Vagina (tissue), 2 donors: Measurements from ENCODE around the gene PACRG. TPM values are rescaled to one million over a fixed set of nuclear protein-coding genes. Genes with fewer than 3 reads are reported as not detected.

Experiments used
- DNase-seq, 2 donors: peaks; one replicate each; pipeline ENCODE4 v3.0.0-alpha.2; 2017; ENCODE audit errors: extremely low spot score in 2 of 2
- H3K27ac ChIP-seq: fragments of 200-600 bp; sonication (generic); one replicate; pipeline ENCODE4 v1.5.1; 2019
- H3K27me3 ChIP-seq: fragments of 200-600 bp; sonication (generic); one replicate; pipeline ENCODE4 v1.5.1; 2019
- H3K36me3 ChIP-seq, 2 donors: fragments of 200-600 bp; sonication (generic); one replicate each; pipeline ENCODE4 v1.5.1; 2017 to 2019
- H3K4me1 ChIP-seq: fragments of 200-600 bp; sonication (generic); one replicate; pipeline ENCODE4 v1.5.1; 2019
- H3K4me3 ChIP-seq, 2 donors: fragments of 200-600 bp; sonication (generic); 1 replicate in 1 of 2; 2 replicates in 1 of 2; pipeline ENCODE4 v1.5.1; 2016 to 2019
- H3K9me3 ChIP-seq: fragments of 200-600 bp; sonication (generic); one replicate; pipeline ENCODE4 v1.5.1; 2019
- POLR2A ChIP-seq, 2 donors: fragments of 450-650 bp; IDR thresholded peaks; one replicate each; pipeline ENCODE4 v1.6.1; 2017; ENCODE audit warnings: antibody characterized with exemption in 2 of 2, mild to moderate bottlenecking in 2 of 2, moderate library complexity in 2 of 2
- POLR2AphosphoS5 ChIP-seq, 2 donors: sonication (generic); formaldehyde crosslinking; IDR thresholded peaks; one replicate each; pipeline ENCODE4 v1.9.0; 2017; ENCODE audit warnings: antibody characterized with exemption in 2 of 2, mild to moderate bottlenecking in 2 of 2, low read depth in 1 of 2; ENCODE audit not compliant: insufficient read depth in 1 of 2
- intact Hi-C: fragments of 100-400 bp; cut with DNase I; formaldehyde crosslinking; loops from one replicate; pipeline ENCODE4 v1.15.1; 2023
- total RNA-seq: library from RNA; depleted of rRNA; stranded (reverse); fragments of >200 nt; gene quantifications from one replicate; pipeline ENCODE4 v1.2.3, GENCODE V29; 2016
- TF ChIP-seq, protein P1 (sequence below), 3 experiments: fragments of 450-650 bp in 2 of 3; fragments of 200-600 bp in 1 of 3; sonication (generic) in 1 of 3; IDR thresholded peaks; one replicate each; pipeline ENCODE4 v1.5.1; 2017 to 2019; ENCODE audit warnings: antibody characterized with exemption in 3 of 3, mild to moderate bottlenecking in 2 of 3, moderate library complexity in 2 of 3

Gene PACRG
- total RNA-seq, 1 donor from 2014 or later, result not detected

DNA sequence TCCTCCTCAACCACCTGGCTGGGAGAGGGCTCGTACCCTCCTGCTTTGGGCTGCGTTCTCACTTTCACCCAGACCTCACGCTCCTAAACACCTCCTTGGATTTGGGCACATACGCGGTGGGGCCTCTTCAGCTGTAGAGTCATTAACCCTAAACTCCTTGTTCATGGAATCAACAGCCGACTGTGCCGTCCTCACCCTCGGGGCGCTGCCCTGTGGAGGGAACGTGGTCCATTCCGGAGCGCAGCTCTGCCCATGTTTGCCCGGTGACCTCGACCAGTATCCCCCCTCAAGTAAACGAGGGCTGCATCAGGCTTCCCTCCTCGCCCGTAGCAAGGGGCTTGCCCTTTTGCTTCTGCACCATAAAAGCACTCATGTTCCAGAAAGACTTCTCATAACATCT, 512.8 kb downstream of the PACRG start:
- H3K27ac ChIP-seq, result no peak overlapping the region
- H3K4me1 ChIP-seq, result no peaks in the 10 kb centered on the region
- no peaks in the 10 kb centered on the region for H3K36me3 ChIP-seq
- no peak overlapping the region for H3K4me3 ChIP-seq
- no peaks in the 10 kb centered on the region for H3K9me3 ChIP-seq
- DNase-seq, result no peak
- intact Hi-C loops, result no loop called here
- TF ChIP-seq, protein P1, sequence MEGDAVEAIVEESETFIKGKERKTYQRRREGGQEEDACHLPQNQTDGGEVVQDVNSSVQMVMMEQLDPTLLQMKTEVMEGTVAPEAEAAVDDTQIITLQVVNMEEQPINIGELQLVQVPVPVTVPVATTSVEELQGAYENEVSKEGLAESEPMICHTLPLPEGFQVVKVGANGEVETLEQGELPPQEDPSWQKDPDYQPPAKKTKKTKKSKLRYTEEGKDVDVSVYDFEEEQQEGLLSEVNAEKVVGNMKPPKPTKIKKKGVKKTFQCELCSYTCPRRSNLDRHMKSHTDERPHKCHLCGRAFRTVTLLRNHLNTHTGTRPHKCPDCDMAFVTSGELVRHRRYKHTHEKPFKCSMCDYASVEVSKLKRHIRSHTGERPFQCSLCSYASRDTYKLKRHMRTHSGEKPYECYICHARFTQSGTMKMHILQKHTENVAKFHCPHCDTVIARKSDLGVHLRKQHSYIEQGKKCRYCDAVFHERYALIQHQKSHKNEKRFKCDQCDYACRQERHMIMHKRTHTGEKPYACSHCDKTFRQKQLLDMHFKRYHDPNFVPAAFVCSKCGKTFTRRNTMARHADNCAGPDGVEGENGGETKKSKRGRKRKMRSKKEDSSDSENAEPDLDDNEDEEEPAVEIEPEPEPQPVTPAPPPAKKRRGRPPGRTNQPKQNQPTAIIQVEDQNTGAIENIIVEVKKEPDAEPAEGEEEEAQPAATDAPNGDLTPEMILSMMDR (IDR thresholded peaks at IDR 0.05), result no peak
- no peak for TF ChIP-seq POLR2A (IDR thresholded peaks at IDR 0.05)
- no peak for TF ChIP-seq POLR2AphosphoS5 (IDR thresholded peaks at IDR 0.05; ENCODE audit: insufficient read depth in 1 of 2, low read depth in 1 of 2)
- no peaks in the 10 kb centered on the region for H3K27me3 ChIP-seq

DNA sequence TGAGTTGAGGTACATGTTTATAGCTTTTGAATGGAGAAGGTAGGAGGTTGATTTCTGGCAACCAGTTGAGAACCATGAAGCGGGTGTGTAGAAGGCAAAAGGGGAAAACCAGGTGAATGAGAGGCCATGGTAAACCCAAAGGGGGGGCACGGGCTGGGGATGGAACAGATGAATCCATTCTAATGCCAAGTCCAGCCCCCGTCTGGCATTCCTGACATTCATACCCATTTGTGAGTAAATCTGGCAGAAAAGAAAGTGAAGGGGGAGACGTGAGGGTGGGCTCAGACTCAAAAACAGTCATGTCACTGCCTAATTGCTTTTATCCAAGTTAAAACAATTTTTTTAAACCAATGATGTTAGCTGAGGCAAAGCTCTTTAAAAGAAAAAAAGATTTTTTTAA, 513.9 kb downstream of the PACRG start:
- no peak overlapping the region for H3K27ac ChIP-seq
- H3K27me3 ChIP-seq, result no peaks in the 10 kb centered on the region
- no peak overlapping the region for H3K4me3 ChIP-seq
- no peak for DNase-seq
- TF ChIP-seq, protein P1 (IDR thresholded peaks at IDR 0.05), result no peak
- no peak for TF ChIP-seq POLR2AphosphoS5 (IDR thresholded peaks at IDR 0.05; ENCODE audit: insufficient read depth in 1 of 2, low read depth in 1 of 2)
- no peak for TF ChIP-seq POLR2A (IDR thresholded peaks at IDR 0.05)
- intact Hi-C loops, result no loop called here
- H3K9me3 ChIP-seq, result no peaks in the 10 kb centered on the region
- no peaks in the 10 kb centered on the region for H3K36me3 ChIP-seq
- no peaks in the 10 kb centered on the region for H3K4me1 ChIP-seq

DNA sequence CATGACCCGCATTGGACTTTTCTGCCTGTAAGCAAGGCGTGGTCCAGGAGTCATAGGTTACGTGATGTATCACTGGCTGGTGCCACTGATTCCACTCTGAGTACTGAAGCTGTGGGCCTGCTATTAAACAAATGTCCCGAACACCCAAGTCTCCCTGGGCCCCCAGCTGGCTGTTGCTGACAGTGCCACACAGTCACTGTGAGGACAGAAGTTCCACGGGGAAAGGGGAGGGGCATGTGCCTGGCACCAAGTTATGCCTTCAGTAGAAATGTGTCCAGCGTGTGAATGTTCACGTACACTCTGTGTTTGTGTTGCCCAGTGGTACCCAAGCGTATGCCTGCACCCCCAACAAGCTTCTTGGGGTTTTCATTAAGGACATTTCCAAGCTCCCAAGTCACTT, 515.3 kb downstream of the PACRG start:
- TF ChIP-seq POLR2A (IDR thresholded peaks at IDR 0.05) (no peak), POLR2AphosphoS5 (IDR thresholded peaks at IDR 0.05; ENCODE audit: insufficient read depth in 1 of 2, low read depth in 1 of 2) (no peak)
- TF ChIP-seq, protein P1 (IDR thresholded peaks at IDR 0.05), result no peak
- H3K4me1 ChIP-seq, result no peaks in the 10 kb centered on the region
- intact Hi-C loops, result no loop called here
- no peaks in the 10 kb centered on the region for H3K9me3 ChIP-seq
- H3K27me3 ChIP-seq, result no peaks in the 10 kb centered on the region
- H3K36me3 ChIP-seq, result no peaks in the 10 kb centered on the region
- H3K27ac ChIP-seq, result no peak overlapping the region
- no peak overlapping the region for H3K4me3 ChIP-seq
- no peak for DNase-seq

DNA sequence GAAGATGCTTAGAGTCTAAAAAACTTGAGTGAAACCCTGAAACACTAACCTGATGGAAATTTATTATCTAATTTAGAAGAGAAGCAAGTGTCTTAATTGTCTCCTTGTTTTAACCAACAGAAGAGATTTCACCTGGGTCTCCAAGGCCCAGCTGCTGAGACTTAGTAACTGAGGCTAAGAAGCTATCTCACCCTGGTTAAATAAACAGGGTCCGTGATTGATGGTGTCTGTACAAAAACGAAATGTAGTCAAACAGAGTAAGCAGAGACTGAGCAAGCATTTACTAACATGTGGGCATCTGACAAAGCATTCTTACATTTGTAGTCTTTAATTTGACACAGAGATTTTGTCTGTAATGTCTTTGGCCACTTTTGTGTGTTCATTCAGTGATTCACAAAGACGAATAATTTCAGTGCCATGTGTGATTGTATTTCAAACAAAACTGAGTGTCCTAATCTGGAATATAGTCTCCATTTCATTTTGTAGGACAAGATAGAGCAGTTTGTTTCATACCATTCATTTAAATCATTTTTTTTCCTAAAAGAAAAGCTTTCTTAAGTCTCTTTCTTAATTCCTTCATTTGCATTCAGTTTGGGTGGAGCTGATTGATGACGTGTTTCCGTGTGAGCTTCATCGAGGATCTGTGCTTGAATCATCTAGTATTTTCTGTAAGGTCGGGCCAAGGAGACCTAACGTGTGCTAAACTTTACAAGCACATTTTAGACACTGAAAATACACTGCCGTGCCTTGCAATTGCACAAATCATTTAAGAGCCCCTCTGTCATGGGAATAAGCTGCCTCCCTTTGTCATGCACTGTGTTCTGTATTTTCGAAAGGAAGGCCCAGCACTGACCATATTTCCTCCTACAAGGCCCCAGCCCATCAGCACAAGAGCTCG, 516.2 kb downstream of the PACRG start:
- Histone ChIP-seq H3K27me3 (no peaks in the 10 kb centered on the region), H3K9me3 (no peaks in the 10 kb centered on the region), H3K4me3 (no peak overlapping the region), H3K4me1 (no peaks in the 10 kb centered on the region), H3K36me3 (no peaks in the 10 kb centered on the region), H3K27ac (no peak overlapping the region)
- no peak for DNase-seq
- TF ChIP-seq POLR2AphosphoS5 (IDR thresholded peaks at IDR 0.05; ENCODE audit: insufficient read depth in 1 of 2, low read depth in 1 of 2), result no peak
- intact Hi-C loops, result no loop called here

DNA sequence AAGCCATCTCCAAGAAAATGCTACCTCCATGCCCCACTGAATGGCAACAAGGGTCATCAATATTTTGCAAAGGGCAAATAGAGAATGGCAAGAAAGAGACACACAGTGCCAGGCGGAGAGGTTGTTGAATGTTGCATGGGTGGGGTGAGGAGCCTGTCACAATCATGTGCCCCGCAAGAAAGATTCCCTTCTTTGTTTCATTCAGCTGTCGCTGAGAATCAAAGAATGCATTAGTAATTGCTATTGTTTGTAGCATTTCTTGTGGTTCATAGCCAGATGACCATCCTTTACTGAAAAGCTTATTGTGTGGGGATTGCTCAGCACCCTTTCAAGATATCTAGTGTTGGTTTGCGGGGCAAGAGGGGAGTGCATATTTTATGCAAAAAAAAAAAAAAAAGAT, 520.3 kb downstream of the PACRG start:
- H3K9me3 ChIP-seq, result no peaks in the 10 kb centered on the region
- no peaks in the 10 kb centered on the region for H3K27me3 ChIP-seq
- no peak overlapping the region for H3K4me3 ChIP-seq
- intact Hi-C loops, result no loop called here
- no peak overlapping the region for H3K27ac ChIP-seq
- H3K4me1 ChIP-seq, result no peaks in the 10 kb centered on the region
- no peak for DNase-seq
- no peaks in the 10 kb centered on the region for H3K36me3 ChIP-seq
- no peak for TF ChIP-seq POLR2AphosphoS5 (IDR thresholded peaks at IDR 0.05; ENCODE audit: insufficient read depth in 1 of 2, low read depth in 1 of 2)
- TF ChIP-seq, protein P1 (IDR thresholded peaks at IDR 0.05), result no peak
- no peak for TF ChIP-seq POLR2A (IDR thresholded peaks at IDR 0.05)
